ENCODE data around the gene PLEKHB1. TPM values are rescaled to one million over a fixed set of nuclear protein-coding genes. Genes with fewer than 3 reads are reported as not detected.

PLEKHB1 gene, protein sequence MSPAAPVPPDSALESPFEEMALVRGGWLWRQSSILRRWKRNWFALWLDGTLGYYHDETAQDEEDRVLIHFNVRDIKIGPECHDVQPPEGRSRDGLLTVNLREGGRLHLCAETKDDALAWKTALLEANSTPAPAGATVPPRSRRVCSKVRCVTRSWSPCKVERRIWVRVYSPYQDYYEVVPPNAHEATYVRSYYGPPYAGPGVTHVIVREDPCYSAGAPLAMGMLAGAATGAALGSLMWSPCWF
- 10 to 100 TPM; 11.4 to 45.2 (median 19.7) TPM for total RNA-seq
- long read RNA-seq, donor 1, transcript PLEKHB1-201 (7 exons, 2,016 nt): major isoform, 15 of 37 reads
- long read RNA-seq, donor 1, transcript PLEKHB1-206 (6 exons, 1,049 nt): minor isoform, 6 of 37 reads
- long read RNA-seq, donor 1, partial matches to known transcripts: 5 of 37 reads
- long read RNA-seq, donor 1, other reads (novel, unspliced or antisense): 6 of 37 reads
- long read RNA-seq, donor 2, transcript PLEKHB1-201 (7 exons, 2,016 nt): major isoform, 8 of 9 reads
- long read RNA-seq, donor 2, partial matches to known transcripts: 0 of 9 reads
- long read RNA-seq, donor 2, other reads (novel, unspliced or antisense): 0 of 9 reads

- ATAC-seq (no peak), DNase-seq (no peak)
- H3K36me3 ChIP-seq (ENCODE audit: low read depth): no peaks in the 10 kb centered on the region
- no peak for TF ChIP-seq CTCF (IDR thresholded peaks at IDR 0.05)
- H3K9me3 ChIP-seq: no peaks in the 10 kb centered on the region
- intact Hi-C loops (cut with DNase I, micrococcal nuclease): no loop called here
- no peak within 1 kb of the TSS for H3K4me3 ChIP-seq
- H3K4me1 ChIP-seq (ENCODE audit: low read depth): no peaks in the 10 kb centered on the region
These were observed at the start of gene PLEKHB1 for GRCh38 chr11:73645972-73646631. TSS of gene PLEKHB1 (plus strand) at chr11:73646581. CDS start at chr11:73646609, 28 bp downstream.

GRCh38 chr11:73597336-73597955 is 48.9 kb upstream of the PLEKHB1 start:
- Histone ChIP-seq H3K9me3 (no peaks in the 10 kb centered on the region), H3K4me3 (peak overlapping the region; percentile 65), H3K4me1 (ENCODE audit: low read depth) (peaks cover 8% of the 10 kb centered on the region), H3K36me3 (ENCODE audit: low read depth) (no peaks in the 10 kb centered on the region)
- DNase-seq: no peak
- no peak for ATAC-seq
- no peak for TF ChIP-seq CTCF (IDR thresholded peaks at IDR 0.05)
- intact Hi-C loops (cut with DNase I, micrococcal nuclease): no loop called here

- no peak for TF ChIP-seq CTCF (IDR thresholded peaks at IDR 0.05)
- Histone ChIP-seq H3K4me1 (ENCODE audit: low read depth) (peaks cover 8% of the 10 kb centered on the region), H3K4me3 (peak within 1 kb of the TSS; percentile 65), H3K9me3 (no peaks in the 10 kb centered on the region), H3K36me3 (ENCODE audit: low read depth) (no peaks in the 10 kb centered on the region)
- ATAC-seq (peak; percentile 98), DNase-seq (peak; percentile 94 to 98 (median 96))
- intact Hi-C loops (cut with DNase I, micrococcal nuclease): no loop called here
These were observed 48.2 kb upstream of the PLEKHB1 start, which contains the start of gene FAM168A for GRCh38 chr11:73597956-73598718. TSS of gene FAM168A (minus strand) at chr11:73598112. CDS start at chr11:73468474, 129,638 bp downstream.

DNA sequence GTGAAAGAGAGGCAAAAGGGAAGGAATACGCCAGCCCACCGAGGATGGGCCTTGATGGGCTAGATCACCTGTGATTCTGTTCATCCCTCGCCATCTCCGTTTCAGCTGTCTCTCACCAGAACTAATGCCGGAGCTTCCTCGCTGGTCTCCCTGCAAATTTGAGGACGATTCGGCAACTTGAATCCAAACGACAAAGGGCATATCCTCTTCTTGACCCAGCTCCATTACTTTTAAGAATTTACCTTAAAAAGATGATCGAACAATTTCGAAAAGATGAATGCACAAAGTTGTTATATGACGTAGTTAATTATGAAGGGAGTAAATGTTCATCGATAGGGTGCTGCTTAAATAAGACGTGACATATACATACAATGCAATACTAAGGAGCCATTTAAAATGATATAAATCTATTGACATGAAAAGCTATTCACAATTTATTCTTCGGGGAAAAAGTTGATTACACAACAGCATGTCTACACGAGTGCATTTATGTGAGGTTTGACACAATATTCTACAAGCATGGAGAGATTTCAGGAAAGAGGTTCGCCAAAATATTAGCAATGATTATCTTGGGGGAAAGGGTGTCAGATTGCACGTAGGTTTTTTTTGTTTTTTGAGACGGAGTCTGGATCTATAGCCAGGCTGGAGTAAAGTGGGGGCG is 47.5 kb upstream of the PLEKHB1 start:
- DNase-seq: no peak
- ATAC-seq: no peak
- H3K36me3 ChIP-seq (ENCODE audit: low read depth): no peaks in the 10 kb centered on the region
- peak overlapping the region; percentile 65 for H3K4me3 ChIP-seq
- no peak for TF ChIP-seq CTCF (IDR thresholded peaks at IDR 0.05)
- intact Hi-C loops (cut with DNase I, micrococcal nuclease): no loop called here
- H3K4me1 ChIP-seq (ENCODE audit: low read depth): peaks cover 8% of the 10 kb centered on the region
- H3K9me3 ChIP-seq: no peaks in the 10 kb centered on the region

All from mucosa of descending colon (tissue), 3 donors.